ENCODE measurements around the gene HOXB6.

GRCh38 chr17:48586355-48587258, 18.2 kb downstream of the HOXB6 start:
- TF ChIP-seq CTCF (IDR thresholded peaks at IDR 0.05), result no peak
- no peak for TF ChIP-seq REST (IDR thresholded peaks at IDR 0.05; ENCODE audit: insufficient read depth in 1 of 2, low read depth in 2 of 2, low read length in 1 of 2)
- no peak; the same call in 1 of the 2 replicates for TF ChIP-seq POLR2AphosphoS5 (IDR thresholded peaks at IDR 0.05; ENCODE audit: low read depth, low read length)
